Measurements from ENCODE around the gene KIF5B. TPM values are rescaled to one million over a fixed set of nuclear protein-coding genes. Genes with fewer than 3 reads are reported as not detected.

KIF5B gene
- total RNA-seq, 1 donor from 2014 or later: 78.1 TPM

DNA sequence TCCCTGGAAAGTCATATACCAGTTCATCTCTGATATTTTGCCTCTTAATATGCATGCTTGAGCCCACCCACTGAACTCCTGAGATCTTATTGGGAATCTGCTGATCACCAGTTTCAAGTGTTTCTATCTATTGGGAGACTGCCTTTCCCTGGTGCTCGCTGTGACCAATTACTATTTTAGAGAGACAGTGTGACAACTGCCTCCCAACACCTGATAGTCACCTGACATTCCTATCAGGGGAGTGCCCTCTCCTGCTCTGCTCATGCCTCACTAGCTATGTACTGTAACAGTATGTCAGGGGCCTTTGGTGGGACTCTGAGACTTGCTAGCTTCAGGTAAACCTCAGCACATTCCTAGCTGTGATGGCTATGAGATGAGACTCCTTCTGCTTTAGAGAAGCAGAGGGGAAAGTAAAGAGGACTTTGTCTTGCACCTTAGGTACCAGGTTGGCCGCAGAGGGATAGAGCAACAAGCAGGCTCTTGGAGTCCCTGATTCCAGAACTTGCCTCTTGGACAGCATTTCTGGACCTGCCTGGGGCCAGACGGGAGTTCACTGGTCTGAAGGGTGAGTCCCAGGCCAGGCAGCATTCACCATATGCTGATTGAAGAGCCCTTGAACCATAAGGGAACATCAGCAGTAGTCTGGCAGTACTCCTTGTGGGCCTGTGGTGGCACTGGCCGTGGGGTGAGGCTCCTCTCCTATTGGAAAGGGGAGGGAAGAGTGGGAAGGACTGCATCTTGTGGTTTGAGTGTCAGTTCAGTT, 93.2 kb downstream of the KIF5B start:
- TF ChIP-seq, protein P1, sequence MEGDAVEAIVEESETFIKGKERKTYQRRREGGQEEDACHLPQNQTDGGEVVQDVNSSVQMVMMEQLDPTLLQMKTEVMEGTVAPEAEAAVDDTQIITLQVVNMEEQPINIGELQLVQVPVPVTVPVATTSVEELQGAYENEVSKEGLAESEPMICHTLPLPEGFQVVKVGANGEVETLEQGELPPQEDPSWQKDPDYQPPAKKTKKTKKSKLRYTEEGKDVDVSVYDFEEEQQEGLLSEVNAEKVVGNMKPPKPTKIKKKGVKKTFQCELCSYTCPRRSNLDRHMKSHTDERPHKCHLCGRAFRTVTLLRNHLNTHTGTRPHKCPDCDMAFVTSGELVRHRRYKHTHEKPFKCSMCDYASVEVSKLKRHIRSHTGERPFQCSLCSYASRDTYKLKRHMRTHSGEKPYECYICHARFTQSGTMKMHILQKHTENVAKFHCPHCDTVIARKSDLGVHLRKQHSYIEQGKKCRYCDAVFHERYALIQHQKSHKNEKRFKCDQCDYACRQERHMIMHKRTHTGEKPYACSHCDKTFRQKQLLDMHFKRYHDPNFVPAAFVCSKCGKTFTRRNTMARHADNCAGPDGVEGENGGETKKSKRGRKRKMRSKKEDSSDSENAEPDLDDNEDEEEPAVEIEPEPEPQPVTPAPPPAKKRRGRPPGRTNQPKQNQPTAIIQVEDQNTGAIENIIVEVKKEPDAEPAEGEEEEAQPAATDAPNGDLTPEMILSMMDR (IDR thresholded peaks at IDR 0.05): no peak
- DNase-seq (ENCODE audit: low spot score in 2 of 2): no peak
- H3K27ac ChIP-seq: no peak overlapping the region
- H3K4me3 ChIP-seq: no peak overlapping the region
- H3K4me1 ChIP-seq: no peaks in the 10 kb centered on the region
- intact Hi-C loops (cut with DNase I): no loop called here
- no peaks in the 10 kb centered on the region for H3K9me3 ChIP-seq
- H3K27me3 ChIP-seq: no peaks in the 10 kb centered on the region
- H3K36me3 ChIP-seq: no peaks in the 10 kb centered on the region

DNA sequence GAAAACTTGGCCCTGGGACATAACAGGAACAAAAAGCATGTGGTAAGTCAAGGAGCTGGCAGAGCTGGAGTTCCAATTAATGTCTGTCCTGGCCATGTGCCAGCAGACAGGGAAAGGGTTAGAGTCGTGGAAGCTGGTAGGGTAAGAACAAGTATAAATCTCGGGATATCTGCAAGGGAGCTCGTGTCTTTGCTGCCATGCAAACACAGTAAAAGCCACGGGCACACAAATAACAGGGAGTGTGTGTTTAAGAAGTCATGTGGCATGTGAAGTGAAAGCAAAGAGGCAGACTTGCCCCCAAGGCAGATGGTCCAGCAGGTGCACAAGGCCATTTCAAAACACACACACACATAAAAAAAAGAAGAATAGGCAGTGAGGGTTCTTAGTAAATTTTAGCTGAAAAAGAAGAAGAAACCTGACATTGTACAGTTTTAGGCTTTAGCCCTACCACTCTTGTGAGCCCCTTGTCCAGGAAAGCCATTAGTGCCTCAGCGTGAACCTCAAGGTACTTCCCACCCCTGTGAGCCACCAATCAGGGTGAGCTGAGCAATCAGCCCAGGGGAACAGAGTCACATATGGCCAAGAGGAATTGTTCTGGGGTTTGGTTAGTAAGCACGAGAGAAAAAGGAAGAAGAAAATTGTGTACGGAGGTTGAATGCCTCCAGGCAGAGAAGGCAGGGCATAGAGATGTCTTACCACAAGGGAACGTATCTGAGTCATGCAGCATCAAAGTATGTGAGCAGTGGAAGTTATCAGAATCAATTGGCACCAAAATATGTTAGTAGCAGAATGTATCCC, 94.7 kb downstream of the KIF5B start:
- H3K4me3 ChIP-seq: no peak overlapping the region
- no peaks in the 10 kb centered on the region for H3K4me1 ChIP-seq
- H3K9me3 ChIP-seq: no peaks in the 10 kb centered on the region
- H3K27ac ChIP-seq: no peak overlapping the region
- intact Hi-C loops (cut with DNase I): no loop called here
- TF ChIP-seq, protein P1 (IDR thresholded peaks at IDR 0.05): no peak
- no peaks in the 10 kb centered on the region for H3K36me3 ChIP-seq
- no peaks in the 10 kb centered on the region for H3K27me3 ChIP-seq
- DNase-seq (ENCODE audit: low spot score in 2 of 2): no peak

DNA sequence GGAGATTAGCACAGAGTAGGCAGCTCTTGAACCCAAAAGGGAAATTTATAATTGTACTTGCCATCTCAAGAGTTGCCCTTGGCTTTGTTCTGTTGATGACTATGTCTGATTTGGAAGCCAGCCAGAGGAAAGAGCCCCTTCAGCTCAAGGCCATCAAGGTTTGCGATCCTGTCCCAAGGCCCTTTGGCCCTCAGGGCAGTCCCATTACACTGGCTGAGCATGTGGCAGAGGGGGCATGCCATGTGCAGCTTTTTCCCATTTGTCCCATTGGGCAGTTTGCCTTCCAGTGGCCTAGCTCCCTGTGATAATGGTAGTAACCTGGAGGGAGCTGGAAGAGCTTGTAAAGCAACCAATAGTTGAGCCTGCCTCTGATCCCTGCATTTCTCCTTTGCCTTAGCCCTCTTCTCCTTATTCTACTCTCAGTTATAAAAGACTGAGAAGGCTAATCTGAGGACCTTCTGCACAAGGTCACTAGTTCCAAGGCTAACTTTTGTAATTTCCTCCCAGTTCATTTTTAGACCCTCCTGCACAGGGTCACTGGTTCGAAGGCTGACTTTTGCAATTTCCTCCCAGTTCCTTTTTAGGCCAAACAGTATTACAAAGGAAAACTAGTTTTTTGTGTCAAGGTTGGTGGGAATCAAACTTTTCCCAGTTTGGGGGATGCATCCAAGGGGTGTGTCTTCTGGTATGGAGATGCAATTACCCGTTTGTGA, 96.6 kb downstream of the KIF5B start:
- no peaks in the 10 kb centered on the region for H3K9me3 ChIP-seq
- no peaks in the 10 kb centered on the region for H3K4me1 ChIP-seq
- intact Hi-C loops (cut with DNase I): no loop called here
- TF ChIP-seq, protein P1 (IDR thresholded peaks at IDR 0.05): no peak
- H3K27me3 ChIP-seq: no peaks in the 10 kb centered on the region
- H3K36me3 ChIP-seq: no peaks in the 10 kb centered on the region
- DNase-seq (ENCODE audit: low spot score in 2 of 2): no peak
- no peak overlapping the region for H3K27ac ChIP-seq
- H3K4me3 ChIP-seq: no peak overlapping the region

Other genes starting within 250 kb of the KIF5B start
- 11.4 TPM for gene ARHGAP12, start 127.6 kb downstream of the KIF5B start, total RNA-seq

Measured in ascending aorta (tissue), 2 donors.